ENCODE data around the gene ABCC6. TPM values are rescaled to one million over a fixed set of nuclear protein-coding genes. Genes with fewer than 3 reads are reported as not detected.
"Not testable (repeated sequence)": the region's sequence is repeated elsewhere in the genome, so short reads cannot be mapped to it uniquely, and the experiment has no call there.

Gene ABCC6
- total RNA-seq, 1 donor, result 0.36 TPM

GRCh38 chr16:16259971-16260370 lies 36.7 kb upstream of the ABCC6 start:
- H3K36me3 ChIP-seq (ENCODE audit: insufficient read depth, low read length); H3K79me2 ChIP-seq (ENCODE audit: insufficient read depth, low read length); H3K4me1 ChIP-seq (ENCODE audit: insufficient read depth, low read length); H3K9me3 ChIP-seq (ENCODE audit: low read depth, low read length); H4K20me1 ChIP-seq (ENCODE audit: insufficient read depth, low read length); H2AFZ ChIP-seq (ENCODE audit: low read length); H3K4me3 ChIP-seq (ENCODE audit: insufficient read depth, low read length); H3K27me3 ChIP-seq (ENCODE audit: insufficient read depth, low read length); H3K4me2 ChIP-seq (ENCODE audit: insufficient read depth, low read length); H3K27ac ChIP-seq (ENCODE audit: low read depth, low read length); DNase-seq (ENCODE audit: insufficient read length, low spot score, missing footprints): not testable (repeated sequence)

- H3K9me3 ChIP-seq (ENCODE audit: low read depth, low read length); H3K27me3 ChIP-seq (ENCODE audit: insufficient read depth, low read length); H2AFZ ChIP-seq (ENCODE audit: low read length); H4K20me1 ChIP-seq (ENCODE audit: insufficient read depth, low read length); H3K27ac ChIP-seq (ENCODE audit: low read depth, low read length); DNase-seq (ENCODE audit: insufficient read length, low spot score, missing footprints); H3K4me3 ChIP-seq (ENCODE audit: insufficient read depth, low read length); H3K79me2 ChIP-seq (ENCODE audit: insufficient read depth, low read length); H3K36me3 ChIP-seq (ENCODE audit: insufficient read depth, low read length); H3K4me2 ChIP-seq (ENCODE audit: insufficient read depth, low read length); H3K4me1 ChIP-seq (ENCODE audit: insufficient read depth, low read length): not testable (repeated sequence)
Measured at GRCh38 chr16:16258822-16259221, 35.5 kb upstream of the ABCC6 start.

- H3K9me3 ChIP-seq (ENCODE audit: low read depth, low read length); H3K27me3 ChIP-seq (ENCODE audit: insufficient read depth, low read length); H3K79me2 ChIP-seq (ENCODE audit: insufficient read depth, low read length); H3K4me3 ChIP-seq (ENCODE audit: insufficient read depth, low read length); H4K20me1 ChIP-seq (ENCODE audit: insufficient read depth, low read length); H3K4me1 ChIP-seq (ENCODE audit: insufficient read depth, low read length); H3K4me2 ChIP-seq (ENCODE audit: insufficient read depth, low read length); H3K36me3 ChIP-seq (ENCODE audit: insufficient read depth, low read length); DNase-seq (ENCODE audit: insufficient read length, low spot score, missing footprints); H3K27ac ChIP-seq (ENCODE audit: low read depth, low read length); H2AFZ ChIP-seq (ENCODE audit: low read length): not testable (repeated sequence)
Measured at GRCh38 chr16:16257301-16257923, 34.1 kb upstream of the ABCC6 start.

GRCh38 chr16:16252377-16252776 lies 29.1 kb upstream of the ABCC6 start:
- not testable (repeated sequence) for H3K9me3 ChIP-seq (ENCODE audit: low read depth, low read length); H3K27ac ChIP-seq (ENCODE audit: low read depth, low read length); H3K4me1 ChIP-seq (ENCODE audit: insufficient read depth, low read length); H3K36me3 ChIP-seq (ENCODE audit: insufficient read depth, low read length); H3K27me3 ChIP-seq (ENCODE audit: insufficient read depth, low read length); DNase-seq (ENCODE audit: insufficient read length, low spot score, missing footprints); H2AFZ ChIP-seq (ENCODE audit: low read length); H4K20me1 ChIP-seq (ENCODE audit: insufficient read depth, low read length); H3K79me2 ChIP-seq (ENCODE audit: insufficient read depth, low read length); H3K4me3 ChIP-seq (ENCODE audit: insufficient read depth, low read length); H3K4me2 ChIP-seq (ENCODE audit: insufficient read depth, low read length)

GRCh38 chr16:16249621-16250330 lies 26.5 kb upstream of the ABCC6 start:
- not testable (repeated sequence) for H3K79me2 ChIP-seq (ENCODE audit: insufficient read depth, low read length); H3K36me3 ChIP-seq (ENCODE audit: insufficient read depth, low read length)

GRCh38 chr16:16247439-16247838 lies 24.1 kb upstream of the ABCC6 start:
- not testable (repeated sequence) for H3K27me3 ChIP-seq (ENCODE audit: insufficient read depth, low read length); H3K36me3 ChIP-seq (ENCODE audit: insufficient read depth, low read length); H3K9me3 ChIP-seq (ENCODE audit: low read depth, low read length); H3K4me3 ChIP-seq (ENCODE audit: insufficient read depth, low read length); H3K4me2 ChIP-seq (ENCODE audit: insufficient read depth, low read length); H3K79me2 ChIP-seq (ENCODE audit: insufficient read depth, low read length); H4K20me1 ChIP-seq (ENCODE audit: insufficient read depth, low read length); DNase-seq (ENCODE audit: insufficient read length, low spot score, missing footprints); H3K4me1 ChIP-seq (ENCODE audit: insufficient read depth, low read length); H2AFZ ChIP-seq (ENCODE audit: low read length); H3K27ac ChIP-seq (ENCODE audit: low read depth, low read length)

More at GRCh38 chr16:16249621-16250330, 26.5 kb upstream of the ABCC6 start:
- not testable (repeated sequence) for H4K20me1 ChIP-seq (ENCODE audit: insufficient read depth, low read length); H2AFZ ChIP-seq (ENCODE audit: low read length); DNase-seq (ENCODE audit: insufficient read length, low spot score, missing footprints); H3K27me3 ChIP-seq (ENCODE audit: insufficient read depth, low read length); H3K4me2 ChIP-seq (ENCODE audit: insufficient read depth, low read length); H3K9me3 ChIP-seq (ENCODE audit: low read depth, low read length); H3K27ac ChIP-seq (ENCODE audit: low read depth, low read length); H3K4me1 ChIP-seq (ENCODE audit: insufficient read depth, low read length); H3K4me3 ChIP-seq (ENCODE audit: insufficient read depth, low read length)

GRCh38 chr16:16246578-16247262 lies 23.4 kb upstream of the ABCC6 start:
- not testable (repeated sequence) for H3K27me3 ChIP-seq (ENCODE audit: insufficient read depth, low read length); H3K9me3 ChIP-seq (ENCODE audit: low read depth, low read length); H3K79me2 ChIP-seq (ENCODE audit: insufficient read depth, low read length); H3K4me3 ChIP-seq (ENCODE audit: insufficient read depth, low read length); H4K20me1 ChIP-seq (ENCODE audit: insufficient read depth, low read length); DNase-seq (ENCODE audit: insufficient read length, low spot score, missing footprints); H3K27ac ChIP-seq (ENCODE audit: low read depth, low read length); H3K4me1 ChIP-seq (ENCODE audit: insufficient read depth, low read length); H3K4me2 ChIP-seq (ENCODE audit: insufficient read depth, low read length); H2AFZ ChIP-seq (ENCODE audit: low read length); H3K36me3 ChIP-seq (ENCODE audit: insufficient read depth, low read length)

- H3K27me3 ChIP-seq (ENCODE audit: insufficient read depth, low read length); H3K79me2 ChIP-seq (ENCODE audit: insufficient read depth, low read length); H2AFZ ChIP-seq (ENCODE audit: low read length); H3K27ac ChIP-seq (ENCODE audit: low read depth, low read length); DNase-seq (ENCODE audit: insufficient read length, low spot score, missing footprints); H3K4me2 ChIP-seq (ENCODE audit: insufficient read depth, low read length); H3K4me1 ChIP-seq (ENCODE audit: insufficient read depth, low read length); H3K36me3 ChIP-seq (ENCODE audit: insufficient read depth, low read length); H4K20me1 ChIP-seq (ENCODE audit: insufficient read depth, low read length); H3K9me3 ChIP-seq (ENCODE audit: low read depth, low read length); H3K4me3 ChIP-seq (ENCODE audit: insufficient read depth, low read length): not testable (repeated sequence)
Measured at GRCh38 chr16:16243886-16244285, 20.6 kb upstream of the ABCC6 start.

- DNase-seq (ENCODE audit: insufficient read length, low spot score, missing footprints); H4K20me1 ChIP-seq (ENCODE audit: insufficient read depth, low read length); H3K9me3 ChIP-seq (ENCODE audit: low read depth, low read length); H2AFZ ChIP-seq (ENCODE audit: low read length); H3K27ac ChIP-seq (ENCODE audit: low read depth, low read length); H3K36me3 ChIP-seq (ENCODE audit: insufficient read depth, low read length); H3K4me1 ChIP-seq (ENCODE audit: insufficient read depth, low read length); H3K27me3 ChIP-seq (ENCODE audit: insufficient read depth, low read length); H3K4me2 ChIP-seq (ENCODE audit: insufficient read depth, low read length); H3K79me2 ChIP-seq (ENCODE audit: insufficient read depth, low read length); H3K4me3 ChIP-seq (ENCODE audit: insufficient read depth, low read length): not testable (repeated sequence)
Measured at GRCh38 chr16:16240667-16241066, 17.4 kb upstream of the ABCC6 start.
